ENCODE measurements around the gene ZSWIM4. TPM values are rescaled to one million over a fixed set of nuclear protein-coding genes. Genes with fewer than 3 reads are reported as not detected.

ZSWIM4 gene
- total and polyA plus RNA-seq, 7 donors = 0.77 to 7.8 (median 3.7) TPM

- H3K4me3 ChIP-seq = peak overlapping the region; percentile 99
- DNase-seq (peak; percentile 76 to 91), ATAC-seq (peak; percentile 45 to 59 (median 55))
- TF ChIP-seq, protein P1, sequence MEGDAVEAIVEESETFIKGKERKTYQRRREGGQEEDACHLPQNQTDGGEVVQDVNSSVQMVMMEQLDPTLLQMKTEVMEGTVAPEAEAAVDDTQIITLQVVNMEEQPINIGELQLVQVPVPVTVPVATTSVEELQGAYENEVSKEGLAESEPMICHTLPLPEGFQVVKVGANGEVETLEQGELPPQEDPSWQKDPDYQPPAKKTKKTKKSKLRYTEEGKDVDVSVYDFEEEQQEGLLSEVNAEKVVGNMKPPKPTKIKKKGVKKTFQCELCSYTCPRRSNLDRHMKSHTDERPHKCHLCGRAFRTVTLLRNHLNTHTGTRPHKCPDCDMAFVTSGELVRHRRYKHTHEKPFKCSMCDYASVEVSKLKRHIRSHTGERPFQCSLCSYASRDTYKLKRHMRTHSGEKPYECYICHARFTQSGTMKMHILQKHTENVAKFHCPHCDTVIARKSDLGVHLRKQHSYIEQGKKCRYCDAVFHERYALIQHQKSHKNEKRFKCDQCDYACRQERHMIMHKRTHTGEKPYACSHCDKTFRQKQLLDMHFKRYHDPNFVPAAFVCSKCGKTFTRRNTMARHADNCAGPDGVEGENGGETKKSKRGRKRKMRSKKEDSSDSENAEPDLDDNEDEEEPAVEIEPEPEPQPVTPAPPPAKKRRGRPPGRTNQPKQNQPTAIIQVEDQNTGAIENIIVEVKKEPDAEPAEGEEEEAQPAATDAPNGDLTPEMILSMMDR (IDR thresholded peaks at IDR 0.05) = no peak
- H3K4me1 ChIP-seq = peaks cover 36% of the 10 kb centered on the region
- H3K9me3 ChIP-seq = no peaks in the 10 kb centered on the region
- peak overlapping the region; percentile 100 for H3K27ac ChIP-seq
- 3 to 5% (median 4%) methylated on average over 26 of the region's 26 CpGs for WGBS, 3 donors
- intact Hi-C loops (cut with DNase I) = loop anchor here in 1 of 2 donors (5.0 kb wide), 1 partner anchor 689 kb away; the partner anchor contains the start of genes IER2 and STX10
- peaks cover 0 to 23% of the 10 kb centered on the region in 2 donors for H3K36me3 ChIP-seq (ENCODE audit: insufficient read depth in 1 of 2, low read depth in 1 of 2)
- no peaks in the 10 kb centered on the region for H3K27me3 ChIP-seq (ENCODE audit: insufficient read depth in 3 of 3, low read length in 2 of 3)
These were observed 46.1 kb downstream of the ZSWIM4 start for GRCh38 chr19:13841086-13841961.

DNA sequence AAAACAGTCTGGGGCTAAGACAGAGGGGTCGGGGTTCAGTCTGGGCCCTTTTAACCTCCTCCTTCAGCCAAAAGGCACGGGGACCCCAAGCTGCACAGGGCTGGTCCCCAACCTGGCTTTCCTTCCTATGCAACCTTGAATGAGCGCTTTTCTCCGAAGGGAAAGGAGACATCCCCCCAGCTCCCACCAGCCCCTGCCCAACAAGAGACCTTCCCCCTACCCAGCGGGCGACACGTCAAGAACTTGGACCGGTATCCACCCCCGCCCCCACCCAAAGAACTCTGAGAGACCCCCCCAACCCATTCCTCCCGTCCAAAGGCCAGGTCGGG, 46.7 kb downstream of the ZSWIM4 start:
- H3K9me3 ChIP-seq = no peaks in the 10 kb centered on the region
- ATAC-seq (no peak), DNase-seq (no peak)
- no peaks in the 10 kb centered on the region for H3K27me3 ChIP-seq (ENCODE audit: insufficient read depth in 3 of 3, low read length in 2 of 3)
- TF ChIP-seq, protein P1 (IDR thresholded peaks at IDR 0.05) = no peak
- H3K36me3 ChIP-seq (ENCODE audit: insufficient read depth in 1 of 2, low read depth in 1 of 2) = peaks cover 0 to 17% of the 10 kb centered on the region in 2 donors
- H3K4me1 ChIP-seq = peaks cover 36% of the 10 kb centered on the region
- H3K27ac ChIP-seq = peak overlapping the region; percentile 100
- intact Hi-C loops (cut with DNase I) = loop anchor here in 1 of 2 donors (5.0 kb wide), 1 partner anchor 690 kb away; the partner anchor contains the start of genes IER2 and STX10
- 0 to 1% (median 0%) methylated on average over 10 to 11 of the region's 11 CpGs for WGBS, 3 donors
- H3K4me3 ChIP-seq = peak overlapping the region; percentile 99

- Histone ChIP-seq H3K4me3 (peak overlapping the region; percentile 99), H3K4me1 (peaks cover 33% of the 10 kb centered on the region), H3K9me3 (no peaks in the 10 kb centered on the region), H3K36me3 (ENCODE audit: insufficient read depth in 1 of 2, low read depth in 1 of 2) (peaks cover 0 to 11% of the 10 kb centered on the region in 2 donors), H3K27me3 (ENCODE audit: insufficient read depth in 3 of 3, low read length in 2 of 3) (no peaks in the 10 kb centered on the region), H3K27ac (peak overlapping the region; percentile 100)
- intact Hi-C loops (cut with DNase I) = loop anchor here in 1 of 2 donors (5.0 kb wide), 1 partner anchor 690 kb away; the partner anchor contains the start of genes IER2 and STX10
- peak; percentile 91 to 93 for DNase-seq
- TF ChIP-seq, protein P1 (IDR thresholded peaks at IDR 0.05) = no peak
- 0 to 1% (median 0%) methylated on average over 26 to 95 of the region's 95 CpGs for WGBS, 3 donors
- peak; percentile 12 to 19 (median 12) for ATAC-seq
These were observed 47.3 kb downstream of the ZSWIM4 start for GRCh38 chr19:13842291-13843103.

DNA sequence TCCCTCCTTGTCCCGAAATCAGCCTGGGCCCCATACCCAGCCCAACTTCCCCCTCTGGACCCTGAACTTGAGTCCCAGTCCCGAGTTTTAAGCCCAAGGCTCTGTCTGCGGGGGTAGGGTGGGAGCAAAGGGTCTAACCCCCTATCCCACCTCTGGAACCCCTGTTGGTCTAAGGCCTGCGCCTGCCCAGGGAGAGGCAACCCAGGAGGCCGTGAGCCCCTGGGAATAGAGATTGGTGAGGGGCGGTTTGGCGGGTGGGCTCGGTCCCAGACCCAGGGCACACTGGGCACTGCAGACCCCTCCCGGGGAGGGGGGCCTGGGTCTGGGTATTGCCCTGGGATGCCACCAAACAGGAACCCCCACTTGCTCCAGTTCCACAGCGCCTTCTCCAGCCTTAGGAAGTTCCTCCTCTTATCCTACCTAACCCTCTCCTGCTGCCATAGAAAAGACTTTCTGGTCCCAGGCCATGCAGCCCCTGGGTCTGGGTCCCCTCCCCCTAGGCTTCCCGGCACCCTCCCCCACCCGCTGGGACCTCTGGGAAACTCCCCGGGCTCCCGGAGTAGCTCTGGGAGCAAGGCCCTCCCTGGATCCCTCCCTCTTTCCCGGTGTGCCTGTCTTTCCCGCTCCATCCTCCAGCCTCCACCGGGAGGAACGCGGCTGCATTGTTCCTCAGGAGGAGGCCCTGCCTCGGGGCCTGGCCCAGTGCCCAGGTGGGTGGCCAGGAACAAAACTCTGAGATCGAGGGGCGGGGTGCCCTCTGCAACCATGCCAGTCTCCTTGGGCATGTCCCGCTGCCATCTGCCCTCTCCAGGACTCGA, 48.1 kb downstream of the ZSWIM4 start:
- Histone ChIP-seq H3K4me3 (peak overlapping the region; percentile 99), H3K36me3 (ENCODE audit: insufficient read depth in 1 of 2, low read depth in 1 of 2) (peaks cover 0 to 4% of the 10 kb centered on the region in 2 donors), H3K27me3 (ENCODE audit: insufficient read depth in 3 of 3, low read length in 2 of 3) (no peaks in the 10 kb centered on the region), H3K4me1 (peaks cover 32% of the 10 kb centered on the region), H3K27ac (peak overlapping the region; percentile 100), H3K9me3 (no peaks in the 10 kb centered on the region)
- DNase-seq (peak; percentile 57 to 69), ATAC-seq (no peak)
- TF ChIP-seq, protein P1 (IDR thresholded peaks at IDR 0.05) = no peak
- intact Hi-C loops (cut with DNase I) = loop anchor here in 1 of 2 donors (5.0 kb wide), 1 partner anchor 691 kb away; the partner anchor contains the start of genes IER2 and STX10
- 16 to 21% (median 20%) methylated on average over 24 of the region's 24 CpGs for WGBS, 3 donors
